Neural cell (in vitro differentiated cells): ENCODE measurements around the gene PLIN4.

Experiments
- CTCF ChIP-seq: fragments of 450-650 bp; IDR thresholded peaks from 2 replicates; pipeline ENCODE4 v1.5.1; 2014; ENCODE audit warnings: antibody characterized with exemption, mild to moderate bottlenecking, moderate library complexity; ENCODE audit not compliant: poor library complexity, severe bottlenecking
- EP300 ChIP-seq: fragments of 450-650 bp; conservative IDR thresholded peaks from 2 replicates; pipeline ENCODE4 v1.6.1; 2014; ENCODE audit warnings: antibody characterized with exemption, mild to moderate bottlenecking, moderate library complexity; ENCODE audit not compliant: poor library complexity, severe bottlenecking
- EZH2 ChIP-seq: fragments of 200-600, 300-800 bp; shearing (Covaris generic), sonication (generic); IDR thresholded peaks from 2 replicates; pipeline ENCODE4 v1.6.1; 2014; ENCODE audit warnings: antibody characterized with exemption, low read length, borderline replicate concordance, mild to moderate bottlenecking; ENCODE audit not compliant: insufficient read depth, poor library complexity, severe bottlenecking
- SMC3 ChIP-seq: fragments of 450-650 bp; conservative IDR thresholded peaks from 2 replicates; pipeline ENCODE4 v1.6.1; 2014; ENCODE audit warnings: antibody characterized with exemption, mild to moderate bottlenecking, moderate library complexity; ENCODE audit not compliant: poor library complexity
- TAF1 ChIP-seq: IDR thresholded peaks from 2 replicates; pipeline ENCODE4 v1.6.1; 2012; ENCODE audit warnings: low read depth

GRCh38 chr19:4488496-4488895 lies 29.8 kb downstream of the PLIN4 start:
- no peak for TF ChIP-seq CTCF
- TF ChIP-seq TAF1: no peak
- no peak for TF ChIP-seq EZH2
- TF ChIP-seq EP300: no peak
- no peak for TF ChIP-seq SMC3
